Stimulated activated CD4-positive, alpha-beta T cell treated with anti-CD3 and anti-CD28 coated beads, Interleukin-15, amount 100 ng/mL, for 1 hour (primary cell): ENCODE measurements around the gene EPHA2.

Experiments
- DNase-seq, 2 donors: peaks; one replicate each; pipeline ENCODE4 v3.0.0-alpha.2; 2020; ENCODE audit warnings: low read depth in 1 of 2, low spot score in 1 of 2

The EPHA2 gene

GRCh38 chr1:16184557-16185303 is 28.9 kb upstream of the EPHA2 start:
- no peak for DNase-seq

- no peak for DNase-seq
Observed at GRCh38 chr1:16183765-16184556, 28.1 kb upstream of the EPHA2 start.

DNA sequence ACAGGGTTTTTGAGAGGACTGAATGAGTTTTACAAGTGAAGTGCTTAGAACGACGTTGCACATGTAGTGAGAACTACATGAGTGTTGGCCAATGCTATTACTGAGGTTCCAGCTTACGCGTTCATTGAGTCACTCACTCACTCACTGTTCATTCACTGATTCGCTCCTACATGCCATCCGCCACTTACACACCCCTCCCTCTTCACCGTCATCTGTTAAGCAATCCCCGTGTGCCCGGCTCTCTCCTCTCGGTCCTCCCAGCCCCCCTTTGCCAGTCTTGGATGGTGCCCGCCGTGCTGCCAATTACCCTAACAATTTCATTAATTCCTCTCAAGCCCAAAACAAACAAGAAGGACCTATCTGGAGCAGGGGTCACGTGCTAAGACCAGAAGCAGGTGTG is 27.3 kb upstream of the EPHA2 start:
- no peak for DNase-seq

GRCh38 chr1:16181887-16182719 is 26.2 kb upstream of the EPHA2 start:
- DNase-seq: no peak

GRCh38 chr1:16180291-16180824 is 24.5 kb upstream of the EPHA2 start:
- DNase-seq: no peak

GRCh38 chr1:16178596-16179497 is 23.0 kb upstream of the EPHA2 start:
- DNase-seq: no peak

GRCh38 chr1:16177306-16177705 is 21.4 kb upstream of the EPHA2 start:
- DNase-seq: no peak

DNA sequence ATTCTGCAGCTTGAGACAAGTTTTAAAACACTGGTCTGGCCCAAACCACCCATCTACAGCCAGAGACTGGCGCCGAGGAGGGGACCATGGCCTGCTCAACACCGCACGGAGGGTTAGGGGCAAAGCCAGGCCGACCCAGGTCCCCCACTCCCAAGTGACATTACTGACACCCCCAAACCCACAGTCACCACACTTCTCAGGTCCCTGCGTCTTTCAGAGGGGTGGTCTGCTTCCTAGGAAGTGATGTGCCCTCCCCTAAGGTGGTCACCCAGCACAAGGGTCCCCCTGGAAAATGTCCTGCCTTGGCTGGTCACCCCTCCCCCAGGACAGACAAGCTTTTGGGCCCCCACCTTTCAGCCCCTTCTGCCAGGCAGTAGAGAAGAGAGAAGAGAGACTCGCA is 20.8 kb upstream of the EPHA2 start:
- DNase-seq: no peak

- no peak for DNase-seq
Observed at GRCh38 chr1:16175610-16176553, 20.0 kb upstream of the EPHA2 start.

- DNase-seq: no peak
Observed at GRCh38 chr1:16174886-16175598, 19.2 kb upstream of the EPHA2 start.

- DNase-seq: no peak
Observed at GRCh38 chr1:16174261-16174868, 18.5 kb upstream of the EPHA2 start.

DNA sequence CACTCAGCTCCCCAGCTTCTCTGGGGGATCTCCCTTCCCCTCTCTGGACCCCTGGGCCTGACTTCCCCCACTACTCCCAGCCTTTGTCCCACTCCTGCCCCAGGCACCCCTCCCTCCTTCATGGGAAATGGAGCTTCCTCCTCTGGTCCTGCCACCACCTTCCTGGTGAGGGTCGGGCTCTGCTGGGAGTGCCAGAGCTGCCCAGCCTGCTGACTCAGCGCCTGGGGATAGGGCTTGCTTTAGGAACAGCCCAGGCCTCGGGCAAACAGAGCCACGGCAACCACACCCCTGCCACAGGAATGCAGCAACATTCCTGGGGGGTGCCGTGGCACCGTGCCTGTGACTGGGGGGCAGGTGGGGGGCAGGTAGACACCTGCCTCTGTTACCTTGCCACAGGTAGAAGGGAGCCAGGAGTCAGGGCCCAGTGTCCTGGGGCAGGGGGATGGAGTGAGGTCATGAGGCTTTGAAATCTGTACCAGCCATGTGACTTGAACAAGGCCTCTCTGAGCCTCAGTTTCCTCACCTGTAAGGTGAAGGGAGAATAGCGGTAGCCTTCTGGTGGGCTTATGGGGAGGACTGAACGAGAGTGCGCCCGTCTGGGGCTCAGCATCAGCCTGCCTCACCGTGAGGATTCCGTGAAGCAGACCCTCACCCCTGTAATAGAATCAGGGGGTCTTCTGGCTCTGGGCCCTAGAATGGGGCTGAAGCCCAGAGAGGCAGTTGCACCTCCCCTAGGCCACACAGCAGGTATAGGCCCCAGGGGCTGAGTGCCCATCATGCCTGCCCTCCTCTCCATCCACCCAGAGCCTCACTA is 17.8 kb upstream of the EPHA2 start:
- no peak for DNase-seq

GRCh38 chr1:16172964-16173446 is 17.1 kb upstream of the EPHA2 start:
- DNase-seq: no peak

DNA sequence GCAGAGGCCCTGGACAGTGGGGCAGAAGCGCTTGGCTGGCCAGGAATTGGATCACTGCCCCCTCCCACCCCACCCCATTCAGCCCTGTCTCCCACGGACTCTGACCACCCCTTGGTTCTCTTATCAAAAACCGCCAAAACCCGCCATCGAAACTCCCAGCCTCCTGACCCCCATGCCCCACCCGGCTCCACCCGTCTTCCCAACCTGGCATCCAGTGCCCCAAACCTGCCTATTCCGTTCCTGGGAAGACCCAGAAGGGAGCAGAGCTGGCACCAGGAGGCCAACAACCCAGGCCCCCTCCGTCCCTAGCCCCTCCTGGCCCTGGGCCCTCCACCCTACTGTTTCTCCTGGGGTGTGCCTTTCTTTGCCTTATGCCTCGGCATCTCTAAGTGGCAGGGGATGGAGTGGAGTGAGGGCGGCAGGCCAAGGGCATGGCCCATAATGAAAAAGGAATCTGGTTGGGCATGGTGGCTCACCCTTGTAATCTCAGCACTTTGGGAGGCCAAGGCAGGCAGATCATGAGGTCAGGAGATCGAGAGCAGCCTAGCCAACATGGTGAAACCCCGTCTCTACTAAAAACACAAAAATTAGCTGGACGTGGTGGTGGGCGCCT is 16.5 kb upstream of the EPHA2 start:
- no peak for DNase-seq

DNA sequence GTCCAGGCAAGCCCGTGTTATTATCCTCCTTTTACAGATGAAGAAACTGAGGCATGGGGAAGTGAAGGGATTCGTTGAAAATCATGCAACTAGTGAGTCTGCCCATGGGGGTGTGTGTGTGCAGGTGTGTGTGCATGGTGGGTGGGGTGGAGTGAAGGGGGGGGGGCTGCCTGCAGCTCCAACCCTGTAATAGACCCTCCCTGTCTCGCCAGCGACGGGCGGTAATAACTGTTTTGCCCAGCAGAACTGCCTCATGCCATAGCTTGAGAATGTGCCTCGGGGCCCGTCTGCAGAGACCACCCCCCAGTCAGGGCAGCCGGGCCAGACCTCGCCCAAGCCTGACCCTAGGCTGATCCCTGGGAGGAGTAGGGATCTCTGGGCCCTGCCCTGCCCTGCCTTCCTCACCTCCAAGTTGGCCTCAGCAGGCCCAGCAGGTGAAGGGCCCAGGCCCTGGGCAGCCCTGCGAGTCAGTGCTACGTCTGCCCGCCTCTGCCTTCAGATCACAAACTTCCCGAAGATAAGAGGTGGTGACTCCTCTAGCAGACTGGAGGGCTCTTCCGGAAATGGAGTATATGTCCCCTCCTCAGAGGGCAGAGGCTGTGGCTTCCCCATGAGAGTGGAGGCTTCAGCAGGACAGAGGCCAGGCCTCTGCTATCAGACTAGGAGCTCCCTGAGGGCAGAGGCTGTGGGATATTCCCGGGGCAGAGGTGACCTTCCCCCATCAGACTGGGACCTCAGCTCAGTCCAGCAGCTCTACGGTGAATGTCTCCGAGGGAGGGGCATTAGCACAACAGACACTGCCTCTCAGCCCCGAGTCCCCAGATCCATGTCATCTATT is 15.7 kb upstream of the EPHA2 start:
- DNase-seq: no peak

GRCh38 chr1:16170283-16170673 is 14.4 kb upstream of the EPHA2 start:
- DNase-seq: no peak
